HG03442 (cell line): ENCODE results near the gene SUSD4.
"Not testable (repeated sequence)": the region's sequence is repeated elsewhere in the genome, so short reads cannot be mapped to it uniquely, and the experiment has no call there.

Experiments used
- ATAC-seq: cut with Tn5 transposase; IDR thresholded peaks from one replicate; pipeline ENCODE4 v1.9.1; 2021; ENCODE audit warnings: mild to moderate bottlenecking, moderate library complexity; ENCODE audit not compliant: unreplicated experiment

SUSD4 gene

DNA sequence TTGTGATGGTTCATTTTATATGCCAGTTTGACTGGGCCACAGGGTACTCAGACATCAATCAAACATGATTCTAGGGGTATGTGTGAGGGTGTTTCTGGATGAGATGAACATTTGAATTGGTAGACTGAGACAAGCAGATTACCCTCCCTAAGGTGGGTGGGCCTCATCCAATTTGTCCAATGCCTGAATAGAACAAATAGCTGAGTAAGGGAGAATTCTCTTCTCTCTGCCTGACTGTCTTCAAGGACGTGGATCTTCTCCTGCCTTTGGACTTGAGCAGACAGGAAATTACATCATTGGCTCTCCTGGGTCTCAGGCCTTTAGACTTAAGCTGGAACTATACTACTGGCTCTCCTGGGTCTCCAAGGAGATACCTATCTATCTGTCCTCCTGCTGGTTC is 64.4 kb downstream of the SUSD4 start:
- no peak for ATAC-seq

DNA sequence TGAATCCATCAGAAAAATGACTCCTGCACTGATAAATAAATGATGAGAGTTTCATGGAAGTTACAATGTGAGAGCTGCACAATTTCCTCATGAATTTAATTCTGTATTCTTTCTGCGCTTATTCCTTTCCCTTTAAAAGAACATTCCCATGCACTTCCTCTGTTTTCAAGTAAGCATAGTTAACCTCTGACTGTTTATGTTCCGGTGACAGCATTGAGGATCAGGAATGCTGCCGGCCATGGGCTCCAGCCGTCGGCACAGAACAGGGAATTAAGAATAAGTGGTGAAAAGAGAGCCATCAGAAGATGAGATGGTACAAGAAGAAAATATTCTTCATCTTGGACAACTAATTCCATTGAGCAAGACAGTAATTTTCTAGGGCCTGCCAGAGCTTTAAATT is 65.3 kb downstream of the SUSD4 start:
- ATAC-seq: no peak

DNA sequence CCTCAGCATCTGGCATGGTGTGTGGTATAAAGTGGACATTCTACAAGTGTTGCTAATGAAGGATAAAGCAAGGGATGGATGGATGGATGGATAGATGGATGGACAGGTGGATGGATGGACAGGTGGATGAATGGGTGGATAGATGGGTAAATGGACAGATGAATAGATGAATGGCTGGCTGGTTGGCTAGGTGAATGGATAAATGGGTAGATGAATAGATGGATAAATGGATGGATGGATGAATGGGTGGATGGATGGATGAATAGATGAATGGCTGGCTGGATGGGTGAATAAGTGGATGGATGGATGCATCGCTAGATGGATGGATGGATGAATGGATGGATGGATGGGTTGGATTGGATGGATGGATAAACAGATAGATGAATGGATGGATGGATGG is 66.2 kb downstream of the SUSD4 start:
- ATAC-seq: no peak

DNA sequence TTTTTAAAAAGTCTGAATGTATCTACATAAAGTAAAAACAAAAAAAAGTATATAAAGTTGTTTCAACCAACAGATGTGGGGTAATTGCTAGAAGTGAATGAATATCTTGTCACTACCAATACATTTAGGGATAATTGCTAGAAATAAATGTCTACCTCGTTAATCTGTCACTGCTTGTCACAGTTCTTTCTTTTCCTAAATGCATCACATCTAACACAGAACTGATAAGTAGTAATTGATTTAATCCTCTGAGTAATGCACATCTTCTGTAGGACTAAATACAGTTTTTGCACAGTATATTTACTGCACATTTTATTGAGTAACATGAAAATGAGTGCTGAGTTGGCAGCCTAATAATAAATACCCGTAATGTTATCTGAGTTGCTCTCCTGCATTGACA is 72.2 kb downstream of the SUSD4 start:
- ATAC-seq: no peak

DNA sequence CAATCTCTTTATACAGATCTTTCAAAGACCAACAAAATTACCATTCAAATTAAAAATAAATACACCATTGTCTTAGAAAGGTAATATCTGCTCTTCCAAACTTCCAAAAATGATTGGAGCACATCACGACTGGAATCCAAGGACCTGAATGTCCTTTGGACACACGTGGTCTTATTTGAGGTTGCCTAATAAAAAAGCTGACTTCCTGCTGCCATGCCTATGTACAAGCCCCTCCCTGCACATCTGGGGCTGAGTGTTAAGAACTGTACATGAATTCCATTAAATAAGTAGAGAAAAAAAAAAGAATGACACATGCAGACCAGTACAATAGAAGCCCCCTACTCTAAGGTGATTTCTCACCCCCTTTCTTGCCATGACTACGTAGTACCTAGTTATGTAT is 73.6 kb downstream of the SUSD4 start:
- ATAC-seq: no peak

- no peak for ATAC-seq
Measured at GRCh38 chr1:223289621-223290020, 74.4 kb downstream of the SUSD4 start.

DNA sequence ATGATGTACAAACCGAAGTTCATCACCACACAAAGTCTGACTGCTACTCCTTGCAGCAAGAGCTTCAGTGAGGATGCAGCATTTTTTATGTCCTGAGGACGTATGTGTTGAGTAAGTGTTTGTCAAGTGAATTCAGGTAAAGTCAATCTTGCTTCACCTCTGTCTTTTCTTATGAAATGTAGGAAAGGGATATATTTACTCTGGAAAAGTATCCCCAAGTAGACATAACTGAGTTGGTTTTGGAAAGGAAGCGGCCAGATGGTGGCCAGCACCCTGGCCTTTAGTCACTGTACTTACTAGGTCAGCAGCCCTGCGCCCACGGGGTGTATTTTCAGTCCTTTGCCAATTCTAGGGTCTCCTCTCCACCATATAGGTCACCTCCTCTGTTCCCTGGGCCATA is 75.2 kb downstream of the SUSD4 start:
- ATAC-seq: no peak

DNA sequence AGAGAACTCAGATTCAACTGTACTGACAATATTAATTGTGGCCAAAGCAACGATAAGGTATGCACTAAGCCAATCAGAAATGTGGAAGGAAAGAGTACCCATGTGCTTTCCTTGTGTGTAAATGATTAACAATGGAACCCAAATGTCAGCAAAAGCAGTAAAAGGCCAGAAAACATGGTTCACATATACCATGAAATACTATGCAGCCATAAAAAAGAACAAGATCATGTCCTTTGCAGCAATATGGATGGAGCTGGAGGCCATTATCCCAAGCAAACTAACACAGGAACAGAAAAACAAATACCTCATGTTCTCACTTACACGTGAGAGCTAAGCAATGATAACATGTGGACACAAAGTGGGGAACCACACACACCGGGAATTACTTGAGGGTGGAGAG is 78.5 kb downstream of the SUSD4 start:
- no peak for ATAC-seq

- ATAC-seq: not testable (repeated sequence)
Measured at GRCh38 chr1:223283697-223284096, 80.3 kb downstream of the SUSD4 start.

DNA sequence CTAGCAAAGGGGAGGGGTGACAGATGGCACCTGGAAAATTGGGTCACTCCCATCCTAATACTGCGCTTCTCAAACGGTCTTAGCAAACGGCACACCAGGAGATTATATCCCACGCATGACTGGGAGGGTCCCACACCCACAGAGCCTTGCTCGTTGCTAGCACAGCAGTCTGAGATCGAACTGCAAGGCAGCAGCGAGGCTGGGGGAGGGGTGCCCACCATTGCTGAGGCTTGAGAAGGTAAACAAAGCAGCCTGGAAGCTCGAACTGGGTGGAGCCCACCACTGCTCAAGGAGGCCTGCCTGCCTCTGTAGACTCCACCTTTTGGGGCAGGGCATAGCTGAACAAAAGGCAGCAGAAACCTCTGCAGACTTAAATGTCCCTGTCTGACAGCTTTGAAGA is 85.7 kb downstream of the SUSD4 start:
- ATAC-seq: not testable (repeated sequence)

DNA sequence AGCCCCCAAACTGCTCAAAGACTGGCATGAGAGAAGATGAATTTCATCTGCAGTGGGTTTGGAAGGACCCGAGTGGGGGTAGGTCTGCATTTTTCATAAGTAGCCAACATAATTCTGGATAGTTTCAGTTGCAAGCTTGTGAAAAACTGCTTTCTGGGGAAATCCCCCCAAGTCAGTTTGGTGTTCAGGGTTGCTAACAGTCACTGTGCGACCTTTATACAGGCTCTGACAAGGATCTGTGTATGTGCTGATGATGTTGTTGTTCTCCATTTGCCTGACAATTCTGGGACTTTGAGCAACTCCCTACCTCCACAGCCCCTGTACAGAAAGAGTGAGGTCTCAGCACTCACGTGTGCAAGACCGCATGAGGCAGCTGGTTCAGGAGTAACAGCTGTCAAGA is 87.9 kb downstream of the SUSD4 start:
- no peak for ATAC-seq

DNA sequence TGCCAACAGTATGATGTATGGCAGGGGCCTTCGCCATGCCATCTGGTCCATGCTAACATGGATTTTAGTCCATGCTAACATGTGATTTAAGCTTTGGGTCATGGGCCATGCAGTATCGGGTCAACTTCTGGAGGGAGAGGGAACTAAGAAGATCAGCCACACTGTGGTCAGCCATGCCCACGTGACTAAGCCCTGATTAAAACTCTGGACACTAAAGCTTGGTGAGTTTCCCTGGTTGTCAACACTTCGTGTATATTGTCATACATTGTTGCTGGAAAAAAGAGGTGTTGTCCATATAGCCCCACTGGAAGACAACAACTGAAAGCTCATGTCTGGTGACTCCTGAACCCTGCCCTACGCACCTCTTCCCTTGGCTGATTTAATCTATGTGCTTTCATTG is 90.5 kb downstream of the SUSD4 start:
- no peak for ATAC-seq

DNA sequence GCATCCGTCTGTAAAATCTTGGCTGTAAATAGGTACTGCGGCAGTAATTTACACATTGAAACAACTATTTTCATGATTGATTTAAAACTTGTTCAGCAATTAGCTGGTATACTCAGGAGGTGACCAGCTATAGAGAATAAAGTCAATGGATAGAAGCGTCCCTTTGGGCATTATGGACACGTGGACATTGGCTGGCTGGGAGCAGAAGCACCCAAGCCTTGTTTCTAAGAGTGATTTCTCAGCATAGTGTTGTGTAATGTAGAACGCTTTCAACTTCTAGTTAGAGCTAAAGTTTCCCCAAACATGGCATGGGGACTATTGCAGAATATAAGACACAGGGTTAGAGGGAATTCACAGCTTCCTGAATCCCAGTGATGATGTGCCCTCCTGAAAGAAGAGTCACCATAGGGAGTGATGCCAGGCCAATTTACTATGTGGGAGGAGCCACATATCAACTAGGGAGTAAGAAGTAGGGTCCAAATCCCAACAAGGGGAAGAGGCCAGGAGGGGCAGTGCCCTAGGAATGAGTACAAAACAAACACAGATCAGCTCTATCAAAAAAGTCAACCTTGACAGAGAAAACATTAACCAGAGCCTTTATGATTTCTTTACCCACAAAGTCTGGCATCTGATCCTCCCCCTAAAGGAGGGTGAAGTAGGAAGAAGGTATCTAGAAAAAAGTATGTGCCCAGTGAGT is 92.7 kb downstream of the SUSD4 start:
- no peak for ATAC-seq

- no peak for ATAC-seq
Measured at GRCh38 chr1:223270155-223270554, 93.8 kb downstream of the SUSD4 start.

DNA sequence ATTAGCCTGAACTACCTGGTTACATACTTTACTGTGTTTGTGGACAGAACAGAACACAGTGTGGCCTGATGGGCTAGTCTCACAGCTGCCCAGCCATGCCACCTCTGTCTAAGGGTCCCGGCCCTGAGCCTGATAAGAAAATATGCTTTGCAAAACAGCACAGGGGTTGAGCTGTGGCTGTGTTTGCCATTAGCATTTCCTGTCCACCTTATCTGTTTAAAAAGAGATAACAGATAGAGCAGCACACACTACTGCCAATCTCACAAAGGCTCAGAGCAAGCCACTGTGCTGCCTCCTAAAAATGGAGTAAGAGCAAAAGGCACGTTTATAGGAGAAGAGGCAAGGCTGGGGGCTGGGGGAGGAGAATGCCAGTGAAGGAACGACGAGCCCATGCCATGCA is 95.0 kb downstream of the SUSD4 start:
- ATAC-seq: no peak

DNA sequence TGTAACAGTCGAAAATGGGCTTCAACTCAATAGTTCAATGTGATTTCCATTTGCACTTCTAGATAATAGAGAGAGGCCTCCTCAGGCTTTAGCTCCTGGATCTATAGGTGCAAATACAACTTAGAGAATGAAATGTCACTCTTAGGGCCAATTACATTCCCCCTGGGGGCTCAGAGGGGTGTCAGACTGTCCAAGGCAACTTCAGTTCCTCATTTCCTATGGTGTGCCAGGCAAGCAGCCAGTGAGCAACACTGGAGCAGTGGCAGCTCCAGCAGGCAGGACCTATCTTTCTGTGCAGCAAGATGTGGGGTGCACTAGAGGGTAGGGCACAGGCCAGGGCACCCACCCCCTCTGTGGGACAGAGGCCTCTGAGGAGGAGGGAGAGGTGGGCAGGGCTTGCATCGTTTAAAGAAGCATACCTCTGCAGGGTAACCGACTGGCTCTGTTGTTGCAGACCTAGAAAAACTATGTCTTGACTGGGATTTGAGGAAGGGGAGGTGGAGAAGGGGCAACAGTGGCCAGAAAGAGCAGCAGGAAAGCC is 97.3 kb downstream of the SUSD4 start:
- ATAC-seq: no peak

- ATAC-seq: no peak
Measured at GRCh38 chr1:223264983-223265908, 98.7 kb downstream of the SUSD4 start.

DNA sequence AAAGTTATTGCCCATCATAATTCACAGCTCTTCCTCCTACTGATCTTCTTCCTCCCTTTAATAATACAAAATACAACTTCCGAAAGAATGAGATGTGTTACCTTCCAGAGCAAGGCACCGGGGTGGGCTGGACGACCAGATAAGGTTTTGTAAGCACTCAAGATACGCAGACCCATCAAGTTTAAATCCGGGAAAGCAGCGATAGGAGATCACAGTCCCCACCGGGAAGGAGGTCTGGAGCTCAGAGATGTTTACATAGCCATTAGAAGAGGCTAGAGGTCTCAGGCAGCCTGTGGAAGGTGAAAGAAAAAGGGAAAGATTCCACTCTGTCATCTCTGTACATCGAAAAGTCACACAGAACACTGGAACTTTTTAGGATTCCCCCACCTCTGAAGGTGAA is 99.4 kb downstream of the SUSD4 start:
- ATAC-seq: no peak

- no peak for ATAC-seq
Measured at GRCh38 chr1:223261914-223262313, 102.1 kb downstream of the SUSD4 start.

DNA sequence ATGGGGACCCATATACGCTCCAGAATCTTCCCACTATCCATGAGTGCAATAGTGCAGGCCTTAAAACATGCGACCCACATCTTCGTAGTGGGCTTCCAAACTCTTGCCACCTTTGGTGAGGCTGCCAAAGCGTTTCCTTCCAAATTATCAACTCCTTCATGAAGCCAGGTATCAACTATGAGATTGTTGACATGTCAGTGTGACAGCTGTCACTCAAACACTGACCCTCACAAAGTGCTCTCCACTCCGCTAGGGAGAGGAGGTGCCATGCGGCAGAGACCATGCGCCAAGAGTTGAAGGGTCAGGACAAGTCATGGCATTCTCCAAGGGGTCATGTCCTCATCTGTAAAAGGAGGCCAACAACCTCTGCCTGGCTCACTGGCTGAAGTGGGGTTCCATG is 103.3 kb downstream of the SUSD4 start:
- no peak for ATAC-seq

DNA sequence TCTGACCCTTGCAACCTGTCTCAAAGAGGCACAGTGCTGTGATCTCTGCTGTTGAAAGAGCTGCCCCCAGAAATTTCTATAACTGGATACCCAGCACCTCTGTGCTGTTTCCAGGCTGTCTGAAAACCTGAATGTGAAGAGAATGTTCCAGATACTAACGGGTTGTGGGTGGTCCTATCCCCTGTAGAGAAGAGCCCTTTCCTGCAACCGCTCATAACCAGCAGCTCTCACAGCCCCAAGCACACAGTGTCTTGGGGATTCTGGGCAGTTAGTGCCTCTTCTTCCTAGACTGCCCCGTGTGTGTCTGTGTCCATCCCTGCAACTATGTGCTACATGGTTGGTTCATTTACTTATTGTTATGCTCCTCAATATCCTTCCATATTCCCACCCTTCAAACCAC is 104.5 kb downstream of the SUSD4 start:
- ATAC-seq: no peak

DNA sequence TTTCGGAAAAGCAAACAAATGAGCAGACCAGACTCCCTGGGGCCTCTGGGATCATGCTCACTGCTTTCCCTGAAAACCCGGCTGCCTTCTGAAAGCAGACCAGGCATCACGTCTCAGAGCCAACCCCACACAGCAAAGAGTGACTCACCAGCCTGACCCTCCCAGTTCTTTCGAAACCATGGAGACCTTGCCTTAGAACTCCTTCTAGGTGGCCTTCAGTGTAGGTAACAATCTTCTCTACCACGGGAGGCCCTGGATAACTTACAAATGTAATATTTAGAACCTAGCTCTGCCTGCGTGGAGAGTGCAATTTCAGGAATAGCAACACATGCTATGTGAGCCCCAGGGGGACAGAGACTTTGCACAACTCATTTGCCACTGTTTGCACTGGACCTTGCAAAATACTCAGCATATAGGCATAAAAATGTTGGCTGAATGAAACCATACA is 105.2 kb downstream of the SUSD4 start:
- ATAC-seq: no peak
